ENCODE data around the gene RNF212. TPM values are rescaled to one million over a fixed set of nuclear protein-coding genes. Genes with fewer than 3 reads are reported as not detected.

RNF212 gene
- polyA plus RNA-seq, 2 of the 4 experiments (the other 2 are of a cell fraction): 3.0 TPM

DNA sequence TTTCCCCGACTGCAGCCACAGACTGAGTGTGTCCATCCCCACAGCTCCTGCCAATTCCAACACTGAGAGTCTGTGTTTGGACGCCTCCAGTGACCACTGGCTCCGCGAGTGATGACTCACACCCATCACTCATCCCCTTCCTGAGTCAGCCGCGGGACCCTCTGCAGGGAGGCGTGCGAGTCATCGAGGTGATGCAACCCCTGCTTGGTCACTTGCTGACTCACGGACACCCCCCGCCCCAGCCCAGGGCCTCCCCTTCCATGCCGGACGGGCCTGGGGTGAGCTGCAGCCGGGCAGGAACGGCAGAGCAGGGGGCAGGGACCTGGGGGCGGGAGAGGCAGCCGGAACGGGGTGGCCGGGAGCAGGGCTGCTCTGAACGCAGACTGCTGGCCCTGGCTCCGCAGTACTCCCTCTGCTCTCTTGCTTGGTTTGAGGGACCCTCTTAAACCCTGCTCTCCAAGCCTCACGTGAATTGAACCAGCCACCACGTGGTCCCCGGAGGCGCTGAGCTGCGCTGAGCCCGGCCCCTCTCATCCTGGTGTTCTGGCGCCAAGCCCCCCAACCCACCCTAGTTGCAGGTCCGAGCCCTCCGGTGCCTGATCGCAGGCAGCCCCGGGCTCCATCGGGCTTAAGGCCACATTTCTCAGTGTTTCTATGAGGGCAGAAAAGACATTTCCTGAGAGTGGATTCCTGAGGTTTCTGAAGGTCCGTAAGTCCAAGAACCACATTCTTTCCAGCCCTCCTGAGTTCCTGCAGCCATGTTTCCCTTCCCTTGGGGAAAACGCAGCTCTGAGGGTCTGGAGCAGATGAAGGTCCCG is 69.5 kb downstream of the RNF212 start:
- Histone ChIP-seq H3K27ac (peak overlapping the region; percentile 82 to 99), H3K4me2 (peak overlapping the region; percentile 68), H3K4me3 (0 out of 3 replicates have a peak overlapping the region, but pooled peaks have one; percentile 10), H3K4me1 (peaks cover 60% of the 10 kb centered on the region), H3K9me3 (no peaks in the 10 kb centered on the region)
- DNase-seq (ENCODE audit: low read depth in 1 of 2, low spot score in 1 of 2) (peak; percentile 72 to 93), FAIRE-seq (no peak), ATAC-seq (peak; percentile 68 to 85)
- TF ChIP-seq JUNB (IDR thresholded peaks at IDR 0.05) (peak; percentile 97), MYC (IDR thresholded peaks at IDR 0.05; ENCODE audit: borderline replicate concordance, low read length) (no peak), EP300 (IDR thresholded peaks at IDR 0.05) (peak; percentile 48 to 73; a peak in 2 of 5 replicates), SMC3 (IDR thresholded peaks at IDR 0.05) (peak; percentile 13; the same call in 2 of the 3 replicates), HOXB13 (CRISPR knock-in tag; IDR thresholded peaks at IDR 0.05; ENCODE audit: low read depth) (peak; percentile 79; the same call in 1 of the 2 replicates), EHF (CRISPR knock-in tag; IDR thresholded peaks at IDR 0.05) (0 out of 2 replicates have a peak, but pooled peaks have one; percentile 28), TFCP2L1 (CRISPR knock-in tag; IDR thresholded peaks at IDR 0.05) (peak; percentile 44; the same call in 1 of the 2 replicates), CEBPB (IDR thresholded peaks at IDR 0.05) (peak; percentile 87 to 98), ZC3H11A (IDR thresholded peaks at IDR 0.05) (no peak), HOXB5 (CRISPR knock-in tag; IDR thresholded peaks at IDR 0.05) (peak; percentile 85), FOSL2 (IDR thresholded peaks at IDR 0.05) (peak; percentile 99), FOSL2 (CRISPR knock-in tag; IDR thresholded peaks at IDR 0.05) (peak; percentile 100), ZSCAN20 (CRISPR knock-in tag; IDR thresholded peaks at IDR 0.05) (no peak), RARB (CRISPR knock-in tag; IDR thresholded peaks at IDR 0.05) (no peak), GATA3 (IDR thresholded peaks at IDR 0.05; ENCODE audit: borderline replicate concordance) (peak; percentile 84), ZNF302 (CRISPR knock-in tag; IDR thresholded peaks at IDR 0.05) (0 out of 2 replicates have a peak, but pooled peaks have one; percentile 56), MAFK (IDR thresholded peaks at IDR 0.05; ENCODE audit: partially characterized antibody) (peak; percentile 71), NFE2L2 (conservative IDR thresholded peaks at IDR 0.05; ENCODE audit: low read length) (peak; percentile 68), HDAC2 (IDR thresholded peaks at IDR 0.05) (no peak), PHF8 (IDR thresholded peaks at IDR 0.05; ENCODE audit: borderline replicate concordance, low read depth) (no peak), BHLHE40 (IDR thresholded peaks at IDR 0.05; ENCODE audit: low read depth, low read length) (peak; percentile 29; the same call in 1 of the 2 replicates), TP53 (CRISPR knock-in tag; IDR thresholded peaks at IDR 0.05) (no peak), JUN (IDR thresholded peaks at IDR 0.05) (peak; percentile 76 to 95)
- TF ChIP-seq, protein P1, sequence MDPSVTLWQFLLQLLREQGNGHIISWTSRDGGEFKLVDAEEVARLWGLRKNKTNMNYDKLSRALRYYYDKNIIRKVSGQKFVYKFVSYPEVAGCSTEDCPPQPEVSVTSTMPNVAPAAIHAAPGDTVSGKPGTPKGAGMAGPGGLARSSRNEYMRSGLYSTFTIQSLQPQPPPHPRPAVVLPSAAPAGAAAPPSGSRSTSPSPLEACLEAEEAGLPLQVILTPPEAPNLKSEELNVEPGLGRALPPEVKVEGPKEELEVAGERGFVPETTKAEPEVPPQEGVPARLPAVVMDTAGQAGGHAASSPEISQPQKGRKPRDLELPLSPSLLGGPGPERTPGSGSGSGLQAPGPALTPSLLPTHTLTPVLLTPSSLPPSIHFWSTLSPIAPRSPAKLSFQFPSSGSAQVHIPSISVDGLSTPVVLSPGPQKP (IDR thresholded peaks at IDR 0.05; ENCODE audit: low read depth, low read length): no peak
- TF ChIP-seq, protein P2, sequence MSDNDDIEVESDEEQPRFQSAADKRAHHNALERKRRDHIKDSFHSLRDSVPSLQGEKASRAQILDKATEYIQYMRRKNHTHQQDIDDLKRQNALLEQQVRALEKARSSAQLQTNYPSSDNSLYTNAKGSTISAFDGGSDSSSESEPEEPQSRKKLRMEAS (IDR thresholded peaks at IDR 0.05): peak; percentile 77
- TF ChIP-seq, protein P3, sequence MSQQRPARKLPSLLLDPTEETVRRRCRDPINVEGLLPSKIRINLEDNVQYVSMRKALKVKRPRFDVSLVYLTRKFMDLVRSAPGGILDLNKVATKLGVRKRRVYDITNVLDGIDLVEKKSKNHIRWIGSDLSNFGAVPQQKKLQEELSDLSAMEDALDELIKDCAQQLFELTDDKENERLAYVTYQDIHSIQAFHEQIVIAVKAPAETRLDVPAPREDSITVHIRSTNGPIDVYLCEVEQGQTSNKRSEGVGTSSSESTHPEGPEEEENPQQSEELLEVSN (IDR thresholded peaks at IDR 0.05; ENCODE audit: borderline replicate concordance, low read depth): 0 out of 2 replicates have a peak, but pooled peaks have one; percentile 54
- TF ChIP-seq, protein P4, sequence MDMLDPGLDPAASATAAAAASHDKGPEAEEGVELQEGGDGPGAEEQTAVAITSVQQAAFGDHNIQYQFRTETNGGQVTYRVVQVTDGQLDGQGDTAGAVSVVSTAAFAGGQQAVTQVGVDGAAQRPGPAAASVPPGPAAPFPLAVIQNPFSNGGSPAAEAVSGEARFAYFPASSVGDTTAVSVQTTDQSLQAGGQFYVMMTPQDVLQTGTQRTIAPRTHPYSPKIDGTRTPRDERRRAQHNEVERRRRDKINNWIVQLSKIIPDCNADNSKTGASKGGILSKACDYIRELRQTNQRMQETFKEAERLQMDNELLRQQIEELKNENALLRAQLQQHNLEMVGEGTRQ (IDR thresholded peaks at IDR 0.05): peak; percentile 59
- TF ChIP-seq, protein P5, sequence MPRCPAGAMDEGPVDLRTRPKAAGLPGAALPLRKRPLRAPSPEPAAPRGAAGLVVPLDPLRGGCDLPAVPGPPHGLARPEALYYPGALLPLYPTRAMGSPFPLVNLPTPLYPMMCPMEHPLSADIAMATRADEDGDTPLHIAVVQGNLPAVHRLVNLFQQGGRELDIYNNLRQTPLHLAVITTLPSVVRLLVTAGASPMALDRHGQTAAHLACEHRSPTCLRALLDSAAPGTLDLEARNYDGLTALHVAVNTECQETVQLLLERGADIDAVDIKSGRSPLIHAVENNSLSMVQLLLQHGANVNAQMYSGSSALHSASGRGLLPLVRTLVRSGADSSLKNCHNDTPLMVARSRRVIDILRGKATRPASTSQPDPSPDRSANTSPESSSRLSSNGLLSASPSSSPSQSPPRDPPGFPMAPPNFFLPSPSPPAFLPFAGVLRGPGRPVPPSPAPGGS (IDR thresholded peaks at IDR 0.05): peak; percentile 69; the same call in 1 of the 3 replicates
- TF ChIP-seq, protein P6, sequence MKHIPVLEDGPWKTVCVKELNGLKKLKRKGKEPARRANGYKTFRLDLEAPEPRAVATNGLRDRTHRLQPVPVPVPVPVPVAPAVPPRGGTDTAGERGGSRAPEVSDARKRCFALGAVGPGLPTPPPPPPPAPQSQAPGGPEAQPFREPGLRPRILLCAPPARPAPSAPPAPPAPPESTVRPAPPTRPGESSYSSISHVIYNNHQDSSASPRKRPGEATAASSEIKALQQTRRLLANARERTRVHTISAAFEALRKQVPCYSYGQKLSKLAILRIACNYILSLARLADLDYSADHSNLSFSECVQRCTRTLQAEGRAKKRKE (CRISPR knock-in tag; IDR thresholded peaks at IDR 0.05; ENCODE audit: low read depth): peak; percentile 90; the same call in 1 of the 2 replicates
- TF ChIP-seq, protein P7, sequence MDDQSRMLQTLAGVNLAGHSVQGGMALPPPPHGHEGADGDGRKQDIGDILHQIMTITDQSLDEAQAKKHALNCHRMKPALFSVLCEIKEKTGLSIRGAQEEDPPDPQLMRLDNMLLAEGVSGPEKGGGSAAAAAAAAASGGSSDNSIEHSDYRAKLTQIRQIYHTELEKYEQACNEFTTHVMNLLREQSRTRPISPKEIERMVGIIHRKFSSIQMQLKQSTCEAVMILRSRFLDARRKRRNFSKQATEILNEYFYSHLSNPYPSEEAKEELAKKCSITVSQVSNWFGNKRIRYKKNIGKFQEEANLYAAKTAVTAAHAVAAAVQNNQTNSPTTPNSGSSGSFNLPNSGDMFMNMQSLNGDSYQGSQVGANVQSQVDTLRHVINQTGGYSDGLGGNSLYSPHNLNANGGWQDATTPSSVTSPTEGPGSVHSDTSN (IDR thresholded peaks at IDR 0.05): peak; percentile 69; the same call in 1 of the 2 replicates
- TF ChIP-seq, protein P8, sequence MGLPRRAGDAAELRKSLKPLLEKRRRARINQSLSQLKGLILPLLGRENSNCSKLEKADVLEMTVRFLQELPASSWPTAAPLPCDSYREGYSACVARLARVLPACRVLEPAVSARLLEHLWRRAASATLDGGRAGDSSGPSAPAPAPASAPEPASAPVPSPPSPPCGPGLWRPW (IDR thresholded peaks at IDR 0.05): 0 out of 2 replicates have a peak, but pooled peaks have one; percentile 65
- POLR2A ChIA-PET: no interaction called here
- CTCF ChIA-PET: interaction anchor here (0.9 to 1.2 kb wide), 2 partner anchors 37 to 123 kb away, joined by 3 to 4 read pairs; no protein-coding TSS in a partner anchor
- 64% methylated on average over 4 of the region's 36 CpGs for WGBS (ENCODE audit: missing lambda C conversion rate)
